GM21423 (cell line): Measurements from ENCODE around the gene CRB1.
"Not testable (repeated sequence)": the region's sequence is repeated elsewhere in the genome, so short reads cannot be mapped to it uniquely, and the experiment has no call there.

Experiments
- ATAC-seq: cut with Tn5 transposase; IDR thresholded peaks from one replicate; pipeline ENCODE4 v1.9.1; 2021; ENCODE audit warnings: mild to moderate bottlenecking, moderate library complexity; ENCODE audit not compliant: unreplicated experiment

Gene CRB1

DNA sequence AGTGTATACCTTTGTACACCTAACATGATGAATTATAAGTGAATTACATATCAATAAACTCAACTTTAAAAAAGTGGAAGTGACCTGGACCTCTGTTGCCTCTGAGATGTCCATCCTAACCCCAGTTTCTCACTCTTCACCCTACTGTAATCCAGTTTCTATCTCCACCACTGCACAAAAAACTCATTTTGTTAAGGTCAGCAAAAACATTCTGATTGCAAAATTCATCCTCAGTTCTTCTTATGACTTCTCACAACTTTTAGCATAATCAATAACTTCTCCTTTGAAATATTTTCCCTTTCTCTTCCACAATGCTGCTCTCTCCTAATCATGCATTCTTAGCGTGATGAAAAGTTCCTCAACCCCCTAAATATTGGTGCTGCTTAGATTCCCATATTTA lies 129.8 kb downstream of the CRB1 start:
- no peak for ATAC-seq

DNA sequence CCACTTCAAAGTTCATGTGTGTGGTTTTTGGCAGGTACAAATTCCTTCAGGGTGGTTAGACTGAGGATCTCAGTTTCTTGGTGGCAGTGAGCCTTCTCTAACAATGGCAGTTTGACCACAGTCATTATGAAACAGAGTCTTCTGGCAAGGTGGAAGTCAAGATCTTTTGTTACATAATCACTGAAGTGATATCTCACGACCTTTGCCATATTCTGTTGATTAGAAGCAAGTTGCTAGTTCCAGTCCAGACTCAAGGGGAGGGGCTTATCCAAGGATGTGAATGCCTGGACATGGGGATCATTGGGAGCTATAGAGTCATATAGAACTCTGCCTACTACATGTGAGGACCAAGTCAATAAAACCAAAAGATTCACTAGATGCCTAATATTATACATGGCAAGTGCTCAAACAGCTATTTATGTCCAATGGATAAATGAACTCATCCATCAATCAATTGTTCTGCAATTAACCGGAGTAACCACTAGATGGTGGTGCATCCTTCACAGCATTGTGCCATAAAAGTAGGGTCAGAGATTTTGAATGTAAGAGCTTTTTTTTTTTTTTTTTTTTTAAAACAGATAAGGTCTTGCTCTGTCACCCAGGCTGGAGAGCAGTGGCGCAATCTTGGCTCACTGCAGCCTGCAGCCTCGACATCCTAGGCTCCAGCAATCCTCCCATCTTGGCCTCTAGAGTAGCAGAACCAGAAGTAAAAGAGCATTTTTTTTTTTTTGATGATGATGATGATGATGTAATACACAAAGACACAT lies 131.9 kb downstream of the CRB1 start:
- ATAC-seq = peak; percentile 77

DNA sequence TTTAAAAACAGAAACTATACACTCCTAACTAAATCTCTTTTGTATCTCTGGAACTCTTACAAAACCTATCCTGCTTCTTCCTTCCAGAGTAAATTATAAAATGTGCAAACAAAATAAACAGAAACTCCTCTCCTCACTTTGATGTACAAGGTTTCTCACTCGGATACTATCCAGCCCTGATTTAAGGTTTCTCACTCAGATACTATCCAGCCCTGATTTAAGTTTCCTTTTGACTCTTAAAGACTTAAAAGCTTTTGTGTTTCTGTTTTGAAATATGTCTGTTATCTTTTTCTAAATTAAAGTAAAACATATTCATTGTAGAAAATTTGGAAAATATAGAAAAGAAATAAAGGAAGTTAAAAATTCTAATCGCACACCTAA lies 132.5 kb downstream of the CRB1 start:
- no peak for ATAC-seq

DNA sequence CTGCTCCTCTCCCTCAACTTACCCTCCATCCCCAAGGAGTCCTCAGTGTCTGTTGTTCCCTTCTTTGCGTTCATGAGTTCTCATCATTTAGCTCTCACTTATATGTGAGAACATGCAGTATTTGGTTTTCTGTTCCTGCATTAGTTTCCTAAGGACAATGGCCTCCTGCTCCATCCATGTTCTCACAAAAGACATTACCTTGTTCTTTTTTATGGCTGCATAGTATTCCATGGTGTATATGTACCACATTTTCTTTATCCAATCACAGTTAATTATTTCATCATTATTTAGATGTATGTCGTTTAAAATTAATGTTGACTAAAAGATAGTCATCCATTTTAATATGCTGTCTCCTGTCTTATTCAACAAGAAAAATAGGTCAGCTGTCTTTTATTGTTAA lies 134.1 kb downstream of the CRB1 start:
- no peak for ATAC-seq

DNA sequence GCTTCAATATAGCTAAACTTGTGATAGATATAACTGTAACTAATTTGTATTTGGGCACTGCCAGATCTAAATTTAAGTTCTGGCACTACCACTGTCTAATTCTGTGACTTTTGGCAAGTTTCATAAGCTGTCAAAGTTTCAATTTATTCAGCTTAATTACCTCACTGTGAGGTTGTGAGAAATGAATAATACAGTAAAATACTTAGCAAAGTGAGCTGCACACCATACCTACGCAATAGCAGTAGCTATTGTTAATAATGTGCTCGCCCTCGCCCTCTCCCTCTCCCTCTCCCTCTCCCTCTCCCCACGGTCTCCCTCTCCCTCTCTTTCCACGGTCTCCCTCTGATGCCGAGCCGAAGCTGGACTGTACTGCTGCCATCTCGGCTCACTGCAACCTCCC lies 136.7 kb downstream of the CRB1 start:
- not testable (repeated sequence) for ATAC-seq

DNA sequence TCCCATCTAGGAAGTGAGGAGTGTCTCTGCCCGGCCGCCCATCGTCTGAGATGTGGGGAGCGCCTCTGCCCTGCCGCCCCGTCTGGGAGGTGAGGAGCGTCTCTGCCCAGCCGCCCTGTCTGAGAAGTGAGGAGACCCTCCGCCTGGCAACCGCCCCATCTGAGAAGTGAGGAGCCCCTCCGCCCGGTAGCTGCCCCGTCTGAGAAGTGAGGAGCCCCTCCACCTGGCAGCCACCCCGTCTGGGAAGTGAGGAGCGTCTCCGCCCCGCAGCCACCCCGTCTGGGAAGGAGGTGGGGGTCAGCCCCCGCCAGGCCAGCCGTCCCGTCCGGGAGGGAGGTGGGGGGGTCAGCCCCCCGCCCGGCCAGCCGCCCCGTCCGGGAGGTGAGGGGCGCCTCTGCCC lies 137.6 kb downstream of the CRB1 start:
- ATAC-seq = not testable (repeated sequence)

DNA sequence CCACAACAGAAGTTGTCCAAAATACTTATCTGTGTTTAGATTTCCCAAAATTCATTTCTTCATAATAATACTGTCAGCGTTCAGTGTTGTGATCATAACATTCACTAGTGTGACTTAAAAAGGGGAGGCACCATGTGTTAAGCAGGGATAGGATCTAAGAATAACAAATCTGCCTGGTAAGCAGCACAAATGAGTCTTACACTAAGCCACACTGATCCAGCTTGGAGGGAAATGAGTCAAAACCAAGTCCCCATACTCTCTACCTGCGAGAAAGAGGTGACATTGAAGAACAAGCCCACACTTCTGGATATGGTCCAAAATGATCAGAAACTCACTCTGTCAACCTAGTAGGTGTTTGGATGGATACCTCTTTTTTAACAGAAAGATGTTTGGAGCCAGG lies 145.5 kb downstream of the CRB1 start:
- no peak for ATAC-seq

DNA sequence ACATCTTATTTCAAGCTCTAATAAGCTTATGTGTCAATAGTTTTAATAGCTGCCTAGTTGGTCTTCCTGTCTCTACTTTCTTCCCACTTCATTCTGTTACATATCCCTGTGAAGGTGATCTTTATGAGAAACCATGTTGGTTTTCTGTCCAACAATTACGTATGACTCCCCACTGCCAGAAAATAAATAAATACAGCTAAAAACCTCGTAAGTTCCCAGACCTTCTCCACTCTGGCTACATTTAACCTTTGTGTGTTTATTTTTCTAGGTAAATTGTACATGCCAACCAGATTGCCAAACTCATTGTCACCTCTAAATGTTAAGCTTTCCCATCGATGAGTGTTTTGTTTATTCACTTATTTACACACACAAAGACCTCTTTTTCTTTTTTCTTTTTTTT lies 147.2 kb downstream of the CRB1 start:
- no peak for ATAC-seq

DNA sequence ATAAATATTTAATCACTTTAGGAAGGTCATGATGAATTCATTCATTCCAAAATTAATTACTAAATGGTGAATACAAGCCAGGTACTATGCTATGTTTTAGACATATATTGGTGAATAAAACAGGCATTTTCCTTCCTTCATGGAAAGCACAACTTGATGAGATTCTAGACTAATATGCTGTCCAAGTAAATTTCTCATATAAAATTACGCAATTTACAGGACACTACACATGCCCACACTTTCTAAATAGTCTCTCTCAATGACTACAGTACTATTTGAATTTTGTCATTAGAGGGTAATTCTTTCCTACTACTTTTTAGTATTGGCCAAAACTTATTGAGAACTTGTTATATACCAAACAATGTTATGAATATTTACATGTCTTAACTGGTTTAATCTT lies 150.6 kb downstream of the CRB1 start:
- no peak for ATAC-seq

DNA sequence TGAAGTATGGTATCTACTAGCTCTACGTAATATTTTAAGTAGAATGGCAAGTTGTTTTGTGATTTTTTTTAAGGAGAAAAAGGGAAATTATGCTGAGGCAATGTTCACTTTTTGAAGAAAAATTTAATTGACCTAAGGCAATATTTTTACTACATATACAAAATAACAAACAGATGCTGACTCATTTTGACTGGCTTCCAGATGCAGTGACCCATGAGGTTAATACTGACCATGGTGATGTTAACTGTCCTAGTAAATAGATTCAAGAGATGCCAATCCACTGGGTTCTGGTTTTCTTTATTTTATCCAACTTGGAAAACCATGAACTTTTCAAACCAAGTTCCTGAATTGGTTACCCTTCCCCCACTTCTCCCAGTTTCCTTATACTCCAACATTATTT lies 154.9 kb downstream of the CRB1 start:
- ATAC-seq = no peak

DNA sequence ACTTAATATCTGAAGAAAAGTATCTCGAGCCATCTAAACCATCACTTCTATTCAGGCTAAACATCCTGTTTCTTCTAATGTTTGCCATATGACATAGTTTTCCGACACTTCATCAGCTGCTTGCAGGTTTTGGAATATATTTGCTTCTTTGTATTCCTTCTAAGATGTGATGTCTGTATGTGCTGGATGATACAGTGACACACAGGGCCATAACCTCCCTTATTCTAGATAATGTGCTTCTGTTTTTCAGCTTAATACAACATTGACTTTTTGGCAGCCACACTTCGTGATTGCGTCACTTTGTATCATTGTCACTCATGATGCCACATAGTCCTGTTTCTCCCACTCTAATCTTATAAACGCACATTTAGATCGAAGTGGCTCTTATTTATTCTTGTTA lies 156.3 kb downstream of the CRB1 start:
- ATAC-seq = no peak

DNA sequence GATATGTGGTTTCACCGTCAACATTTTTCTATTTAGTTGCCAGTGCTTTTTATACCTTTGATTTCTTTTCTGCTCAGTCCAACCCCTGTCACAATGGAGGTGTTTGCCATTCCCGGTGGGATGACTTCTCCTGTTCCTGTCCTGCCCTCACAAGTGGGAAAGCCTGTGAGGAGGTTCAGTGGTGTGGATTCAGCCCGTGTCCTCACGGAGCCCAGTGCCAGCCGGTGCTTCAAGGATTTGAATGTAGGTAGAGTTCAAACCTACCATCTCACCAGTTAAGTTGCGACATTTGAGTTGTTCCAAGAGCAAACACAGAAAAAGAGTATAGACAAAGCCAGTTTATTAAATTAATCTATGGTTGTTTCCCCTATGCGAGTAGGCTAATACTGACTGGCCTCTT lies 161.3 kb downstream of the CRB1 start:
- no peak for ATAC-seq

DNA sequence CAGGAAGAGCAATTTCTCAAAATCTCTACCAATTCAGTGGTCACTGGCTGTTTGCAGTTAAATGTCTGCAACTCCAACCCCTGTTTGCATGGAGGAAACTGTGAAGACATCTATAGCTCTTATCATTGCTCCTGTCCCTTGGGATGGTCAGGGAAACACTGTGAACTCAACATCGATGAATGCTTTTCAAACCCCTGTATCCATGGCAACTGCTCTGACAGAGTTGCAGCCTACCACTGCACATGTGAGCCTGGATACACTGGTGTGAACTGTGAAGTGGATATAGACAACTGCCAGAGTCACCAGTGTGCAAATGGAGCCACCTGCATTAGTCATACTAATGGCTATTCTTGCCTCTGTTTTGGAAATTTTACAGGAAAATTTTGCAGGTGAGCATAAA lies 167.2 kb downstream of the CRB1 start:
- no peak for ATAC-seq

DNA sequence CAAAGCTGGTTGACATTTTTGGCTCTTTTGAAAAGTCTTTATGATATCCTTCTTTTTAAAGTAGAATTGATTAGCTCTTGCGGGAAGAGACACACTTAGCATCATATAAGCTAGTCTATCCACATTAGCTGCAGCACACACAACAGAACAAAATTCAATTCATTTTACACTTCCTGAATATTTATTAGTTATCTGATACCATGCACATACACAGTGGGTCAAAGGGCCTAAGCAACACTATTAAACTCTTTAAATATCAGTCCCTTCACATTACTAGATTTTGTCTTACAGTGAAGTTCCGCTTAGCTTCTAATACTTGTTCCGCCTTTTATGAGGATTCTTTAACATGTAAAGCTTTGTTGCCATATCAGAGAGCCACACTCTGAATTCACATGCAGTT lies 169.5 kb downstream of the CRB1 start:
- ATAC-seq = no peak

DNA sequence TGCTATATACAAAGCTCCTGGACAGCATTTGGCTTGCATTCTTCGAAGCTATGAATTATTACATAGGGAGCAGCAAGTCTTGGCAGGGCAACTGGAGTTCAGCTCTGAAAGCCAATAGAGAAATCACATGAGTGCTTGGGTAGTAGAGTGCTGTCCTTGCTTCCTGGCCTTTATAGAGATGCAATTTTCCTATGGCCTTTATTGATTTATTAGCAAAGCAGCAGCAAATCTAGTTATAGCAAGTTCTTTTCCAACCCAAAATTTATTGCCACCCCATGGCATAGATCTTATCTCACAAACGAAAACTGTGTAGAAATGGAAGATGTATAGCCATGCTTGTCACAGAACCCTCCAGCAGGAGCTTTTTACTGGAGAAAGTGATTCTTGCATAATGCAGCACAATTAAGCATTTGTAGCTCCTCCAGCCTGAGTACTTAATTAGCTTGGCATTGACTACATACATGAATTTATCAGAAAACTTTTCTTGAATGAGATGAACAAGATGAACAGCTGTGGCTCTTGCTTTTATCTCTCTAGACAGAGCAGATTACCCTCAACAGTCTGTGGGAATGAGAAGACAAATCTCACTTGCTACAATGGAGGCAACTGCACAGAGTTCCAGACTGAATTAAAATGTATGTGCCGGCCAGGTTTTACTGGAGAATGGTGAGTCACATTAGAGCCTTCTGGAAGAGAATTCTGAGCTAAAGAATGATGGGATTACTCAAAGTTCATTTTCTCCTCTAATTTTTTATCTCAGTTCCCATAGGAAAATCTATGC lies 170.1 kb downstream of the CRB1 start:
- no peak for ATAC-seq

DNA sequence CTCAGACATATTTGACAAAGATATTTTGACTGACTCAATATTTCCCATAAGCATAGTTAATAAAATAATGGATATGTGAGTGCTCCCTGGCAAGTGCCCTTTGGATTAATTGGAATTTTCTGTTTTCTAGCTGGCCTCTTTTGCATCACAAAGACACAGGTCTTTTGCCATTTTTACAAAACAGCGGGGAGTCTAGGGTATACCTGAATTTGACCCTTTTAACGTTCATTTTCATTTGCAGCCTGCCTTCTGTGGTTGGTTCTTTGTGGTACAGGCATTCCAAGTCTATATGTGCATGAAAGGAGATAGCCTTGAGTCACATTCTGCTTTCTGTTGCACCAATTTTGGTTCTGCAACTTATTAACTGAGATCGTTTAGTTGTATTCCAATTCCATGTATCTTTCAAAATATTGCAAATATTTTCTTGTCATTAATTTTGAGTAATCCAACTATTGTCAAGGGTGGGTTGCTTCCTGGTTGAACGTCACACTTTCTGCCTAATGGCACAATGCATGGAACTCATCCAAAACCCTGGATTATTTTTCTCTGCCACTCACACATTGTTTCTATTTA lies 171.7 kb downstream of the CRB1 start:
- no peak for ATAC-seq

DNA sequence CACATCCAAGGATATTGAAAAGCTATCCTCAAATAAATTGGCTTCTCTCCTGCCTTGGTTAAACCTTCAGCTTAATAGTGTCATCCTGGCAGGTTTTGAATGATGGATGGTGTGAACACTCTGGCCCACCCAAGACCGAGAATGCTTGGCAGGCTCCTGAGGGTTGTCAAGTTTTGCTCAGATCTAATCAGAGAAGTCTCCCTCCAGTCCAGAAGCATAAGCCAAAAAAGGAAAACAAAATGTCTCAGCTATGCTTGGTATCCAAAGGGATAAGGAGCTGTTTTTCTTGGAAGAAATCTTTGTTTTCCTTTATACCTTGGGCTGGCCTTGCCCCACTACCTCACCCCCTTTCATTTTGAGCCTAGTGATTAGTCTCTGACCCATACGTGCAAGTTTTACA lies 172.7 kb downstream of the CRB1 start:
- ATAC-seq = no peak

DNA sequence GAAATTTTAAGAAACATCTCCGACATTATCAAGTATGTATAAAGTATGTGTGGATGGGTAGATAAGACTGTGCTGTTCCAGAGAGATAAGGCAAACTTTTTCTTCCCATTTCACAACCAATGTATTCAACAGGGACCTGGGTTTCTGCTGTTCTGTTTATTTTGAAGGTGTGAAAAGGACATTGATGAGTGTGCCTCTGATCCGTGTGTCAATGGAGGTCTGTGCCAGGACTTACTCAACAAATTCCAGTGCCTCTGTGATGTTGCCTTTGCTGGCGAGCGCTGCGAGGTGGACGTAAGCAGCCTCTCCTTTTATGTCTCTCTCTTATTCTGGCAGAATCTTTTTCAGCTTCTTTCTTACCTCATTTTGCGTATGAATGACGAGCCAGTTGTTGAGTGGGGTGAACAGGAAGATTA lies 174.0 kb downstream of the CRB1 start:
- ATAC-seq = no peak

DNA sequence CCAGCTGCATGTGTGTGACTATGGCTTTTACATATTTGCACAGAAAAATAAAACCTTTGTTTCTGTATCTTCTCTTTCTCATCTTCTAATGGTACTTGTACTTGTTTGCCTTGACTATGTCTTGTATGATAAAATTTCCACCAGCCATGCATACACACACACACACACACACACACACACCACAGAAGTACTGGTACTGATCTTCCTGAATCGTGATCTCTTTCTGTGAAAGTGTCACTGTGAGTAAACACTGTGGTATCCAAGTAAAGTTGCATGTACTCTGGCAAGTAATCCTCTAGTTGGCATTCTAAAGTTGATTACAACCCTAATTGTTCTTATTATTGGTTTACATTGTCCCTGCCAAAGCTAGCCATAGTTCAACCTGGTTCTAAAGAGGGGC lies 176.7 kb downstream of the CRB1 start:
- no peak for ATAC-seq

DNA sequence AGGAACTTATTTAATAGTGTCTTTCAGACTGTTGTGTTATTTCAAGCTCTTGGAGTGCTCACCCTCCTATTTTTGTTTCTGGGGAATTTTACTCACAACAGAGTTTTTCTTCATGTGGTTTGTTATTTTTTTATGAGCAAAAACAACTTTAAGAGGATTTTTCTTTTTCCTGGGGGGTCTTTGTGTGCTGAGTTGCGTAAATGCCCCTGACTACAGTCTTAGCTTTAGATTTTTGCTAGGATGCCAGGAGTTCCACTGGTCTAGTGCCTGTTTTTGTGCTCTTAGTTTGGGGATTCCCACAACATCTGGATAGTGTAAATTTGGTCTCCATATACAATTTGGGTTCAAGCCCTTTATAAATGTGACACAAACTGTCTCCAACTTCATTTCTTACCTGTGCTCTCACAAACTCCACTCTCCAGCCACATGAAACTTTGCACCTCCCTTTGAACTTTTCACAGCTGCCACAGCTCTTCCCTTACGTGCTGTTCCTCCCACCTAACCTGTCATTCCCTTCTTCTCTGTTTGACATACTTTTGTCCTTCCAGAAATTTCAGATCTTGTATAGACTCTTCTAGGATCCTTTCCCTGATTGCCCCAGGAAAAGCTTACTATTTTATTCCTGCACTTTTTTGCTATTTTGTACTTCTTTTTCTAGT lies 180.2 kb downstream of the CRB1 start:
- ATAC-seq = no peak

DNA sequence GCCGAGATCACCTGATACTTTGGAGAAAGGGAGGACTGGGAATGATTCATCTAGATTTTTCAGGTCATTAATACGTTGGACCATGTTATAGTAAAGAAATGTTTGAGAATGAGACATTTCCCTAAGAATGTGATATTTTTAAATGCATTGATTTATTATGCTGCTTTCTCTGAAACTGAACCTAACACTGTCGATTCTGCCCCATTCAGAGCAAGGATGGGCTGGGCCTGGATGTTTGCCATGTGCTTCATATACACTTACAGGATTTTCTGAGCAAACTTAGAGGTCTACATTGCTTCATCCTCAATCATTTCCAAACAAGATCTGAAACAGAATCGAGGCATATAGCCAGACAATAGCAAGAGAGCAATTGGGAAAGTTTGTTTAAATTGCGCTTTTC lies 183.3 kb downstream of the CRB1 start:
- no peak for ATAC-seq
